ENCODE results near the gene KRT10. TPM values are rescaled to one million over a fixed set of nuclear protein-coding genes. Genes with fewer than 3 reads are reported as not detected.

KRT10 gene
- total RNA-seq, 1 donor from 2014 or later = 37.5 TPM

GRCh38 chr17:40782450-40782849 lies 40.0 kb downstream of the KRT10 start, which contains the start of gene KRT27:
Gene KRT27 (minus strand): TSS chr17:40782550. CDS start chr17:40782493, 57 bp downstream.
- H3K4me3 Mint-ChIP-seq (ENCODE audit: low read depth) = no peak within 1 kb of the TSS
- DNase-seq (ENCODE audit: low spot score, unreplicated experiment) = no peak
- H3K9me3 Mint-ChIP-seq (ENCODE audit: low read depth) = no peaks in the 10 kb centered on the region
- H3K27me3 Mint-ChIP-seq = peaks cover 13% of the 10 kb centered on the region
- TF ChIP-seq CTCF (IDR thresholded peaks at IDR 0.05; ENCODE audit: unreplicated experiment) = no peak
- no peaks in the 10 kb centered on the region for H3K4me1 Mint-ChIP-seq (ENCODE audit: low read depth)
- no peak within 1 kb of the TSS for H3K27ac Mint-ChIP-seq
- H3K36me3 Mint-ChIP-seq (ENCODE audit: insufficient read depth) = no peaks in the 10 kb centered on the region

DNA sequence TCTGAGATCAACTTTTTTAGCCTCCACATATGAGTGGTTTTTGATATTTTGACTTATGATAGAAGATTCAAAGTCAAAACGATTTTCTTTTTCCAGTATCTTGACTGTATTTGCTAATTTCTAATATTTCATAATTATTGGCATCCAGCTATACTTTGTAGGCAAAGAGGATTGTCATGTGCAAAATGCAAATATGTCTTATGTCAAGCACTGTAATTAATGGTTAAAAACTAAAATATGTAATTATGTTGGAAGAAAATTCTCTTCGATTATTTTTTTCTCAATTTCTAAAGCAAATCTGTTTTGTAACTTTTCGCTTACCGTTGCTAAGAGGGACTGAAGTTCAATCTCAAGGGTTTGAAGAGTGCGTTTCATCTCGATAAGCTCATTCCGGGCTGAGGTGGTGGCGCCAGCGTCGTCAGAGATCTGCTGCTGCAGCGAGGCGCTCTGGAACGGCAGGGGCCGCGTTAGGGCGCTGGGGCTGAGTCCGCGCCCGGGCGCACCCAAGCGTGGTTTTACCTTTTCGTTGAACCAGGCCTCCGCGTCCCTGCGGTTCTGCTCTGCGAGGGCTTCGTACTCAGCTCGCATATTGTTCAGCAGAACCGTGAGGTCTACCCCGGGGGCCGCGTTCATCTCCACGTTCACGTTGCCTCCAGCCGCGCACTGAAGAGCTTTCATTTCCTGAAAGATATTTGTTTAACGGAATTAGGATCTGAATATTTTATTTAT lies 43.1 kb downstream of the KRT10 start:
- H3K27me3 Mint-ChIP-seq = peaks cover 19% of the 10 kb centered on the region
- no peak overlapping the region for H3K27ac Mint-ChIP-seq
- no peak for DNase-seq (ENCODE audit: low spot score, unreplicated experiment)
- H3K36me3 Mint-ChIP-seq (ENCODE audit: insufficient read depth) = no peaks in the 10 kb centered on the region
- no peak for TF ChIP-seq CTCF (IDR thresholded peaks at IDR 0.05; ENCODE audit: unreplicated experiment)
- H3K9me3 Mint-ChIP-seq (ENCODE audit: low read depth) = no peaks in the 10 kb centered on the region
- no peak overlapping the region for H3K4me3 Mint-ChIP-seq (ENCODE audit: low read depth)
- no peaks in the 10 kb centered on the region for H3K4me1 Mint-ChIP-seq (ENCODE audit: low read depth)

GRCh38 chr17:40778461-40778860 lies 44.0 kb downstream of the KRT10 start:
- no peak overlapping the region for H3K27ac Mint-ChIP-seq
- peaks cover 19% of the 10 kb centered on the region for H3K27me3 Mint-ChIP-seq

GRCh38 chr17:40777971-40778370 lies 44.4 kb downstream of the KRT10 start:
- Mint-ChIP-seq H3K9me3 (ENCODE audit: low read depth) (no peaks in the 10 kb centered on the region), H3K27ac (no peak overlapping the region), H3K27me3 (peaks cover 19% of the 10 kb centered on the region), H3K36me3 (ENCODE audit: insufficient read depth) (no peaks in the 10 kb centered on the region), H3K4me3 (ENCODE audit: low read depth) (no peak overlapping the region), H3K4me1 (ENCODE audit: low read depth) (no peaks in the 10 kb centered on the region)
- no peak for DNase-seq (ENCODE audit: low spot score, unreplicated experiment)
- TF ChIP-seq CTCF (IDR thresholded peaks at IDR 0.05; ENCODE audit: unreplicated experiment) = no peak

More at GRCh38 chr17:40778461-40778860, 44.0 kb downstream of the KRT10 start:
- no peak for TF ChIP-seq CTCF (IDR thresholded peaks at IDR 0.05; ENCODE audit: unreplicated experiment)
- Mint-ChIP-seq H3K4me1 (ENCODE audit: low read depth) (no peaks in the 10 kb centered on the region), H3K4me3 (ENCODE audit: low read depth) (no peak overlapping the region), H3K9me3 (ENCODE audit: low read depth) (no peaks in the 10 kb centered on the region), H3K36me3 (ENCODE audit: insufficient read depth) (no peaks in the 10 kb centered on the region)
- no peak for DNase-seq (ENCODE audit: low spot score, unreplicated experiment)

- Mint-ChIP-seq H3K27ac (no peak overlapping the region), H3K4me3 (ENCODE audit: low read depth) (no peak overlapping the region), H3K27me3 (peaks cover 19% of the 10 kb centered on the region), H3K36me3 (ENCODE audit: insufficient read depth) (no peaks in the 10 kb centered on the region), H3K4me1 (ENCODE audit: low read depth) (no peaks in the 10 kb centered on the region), H3K9me3 (ENCODE audit: low read depth) (no peaks in the 10 kb centered on the region)
- TF ChIP-seq CTCF (IDR thresholded peaks at IDR 0.05; ENCODE audit: unreplicated experiment) = no peak
- no peak for DNase-seq (ENCODE audit: low spot score, unreplicated experiment)
Observed at GRCh38 chr17:40777459-40777858, 45.0 kb downstream of the KRT10 start.

All from progenitor cell of endocrine pancreas (in vitro differentiated cells).